GM21390 (cell line): ENCODE results near the gene FOSB.

Source experiments
- ATAC-seq: cut with Tn5 transposase; IDR thresholded peaks from one replicate; pipeline ENCODE4 v1.9.1; 2021; ENCODE audit not compliant: unreplicated experiment

Gene FOSB

GRCh38 chr19:45478454-45479238 lies 10.8 kb downstream of the FOSB start:
- peak; percentile 79 for ATAC-seq

GRCh38 chr19:45483033-45483432 lies 15.2 kb downstream of the FOSB start:
- ATAC-seq = no peak

DNA sequence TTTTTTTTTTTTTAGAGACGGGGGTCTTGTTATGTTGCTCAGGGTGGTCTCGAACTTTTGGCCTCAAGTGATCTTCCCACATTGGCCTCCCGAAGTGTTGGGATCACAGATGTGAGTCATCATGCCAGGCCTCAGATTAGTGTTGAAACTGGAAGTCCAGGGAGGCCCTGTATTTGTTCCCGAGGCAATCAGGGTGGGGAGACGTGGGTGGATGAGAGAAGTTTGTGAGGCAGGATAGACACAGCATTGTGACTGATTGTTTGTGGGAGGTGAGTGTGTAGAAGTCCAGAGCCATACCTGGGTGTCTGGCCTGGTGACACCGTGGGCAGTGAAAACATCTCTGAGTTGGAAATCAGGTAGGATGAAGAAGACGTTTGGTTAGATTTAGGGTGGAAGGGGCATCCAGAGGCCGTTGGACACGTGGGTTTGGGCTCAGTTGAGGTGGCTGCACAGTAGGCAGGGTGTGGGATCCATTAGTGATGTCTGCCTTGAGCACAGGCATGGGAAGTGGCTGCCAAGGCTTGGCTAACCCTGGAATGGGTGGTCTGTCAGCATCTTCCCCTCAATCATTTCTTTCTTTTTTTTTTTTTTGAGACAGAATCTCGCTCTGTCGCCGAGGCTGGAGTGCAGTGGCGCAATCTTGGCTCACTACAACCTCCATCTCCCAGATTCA lies 16.6 kb downstream of the FOSB start:
- ATAC-seq = no peak

GRCh38 chr19:45485305-45486077 lies 17.7 kb downstream of the FOSB start:
- ATAC-seq = peak; percentile 96

GRCh38 chr19:45488708-45489107 lies 20.9 kb downstream of the FOSB start:
- no peak for ATAC-seq

GRCh38 chr19:45489216-45489855 lies 21.5 kb downstream of the FOSB start:
- no peak for ATAC-seq

- no peak for ATAC-seq
These were observed 24.4 kb downstream of the FOSB start for GRCh38 chr19:45492137-45492626.

DNA sequence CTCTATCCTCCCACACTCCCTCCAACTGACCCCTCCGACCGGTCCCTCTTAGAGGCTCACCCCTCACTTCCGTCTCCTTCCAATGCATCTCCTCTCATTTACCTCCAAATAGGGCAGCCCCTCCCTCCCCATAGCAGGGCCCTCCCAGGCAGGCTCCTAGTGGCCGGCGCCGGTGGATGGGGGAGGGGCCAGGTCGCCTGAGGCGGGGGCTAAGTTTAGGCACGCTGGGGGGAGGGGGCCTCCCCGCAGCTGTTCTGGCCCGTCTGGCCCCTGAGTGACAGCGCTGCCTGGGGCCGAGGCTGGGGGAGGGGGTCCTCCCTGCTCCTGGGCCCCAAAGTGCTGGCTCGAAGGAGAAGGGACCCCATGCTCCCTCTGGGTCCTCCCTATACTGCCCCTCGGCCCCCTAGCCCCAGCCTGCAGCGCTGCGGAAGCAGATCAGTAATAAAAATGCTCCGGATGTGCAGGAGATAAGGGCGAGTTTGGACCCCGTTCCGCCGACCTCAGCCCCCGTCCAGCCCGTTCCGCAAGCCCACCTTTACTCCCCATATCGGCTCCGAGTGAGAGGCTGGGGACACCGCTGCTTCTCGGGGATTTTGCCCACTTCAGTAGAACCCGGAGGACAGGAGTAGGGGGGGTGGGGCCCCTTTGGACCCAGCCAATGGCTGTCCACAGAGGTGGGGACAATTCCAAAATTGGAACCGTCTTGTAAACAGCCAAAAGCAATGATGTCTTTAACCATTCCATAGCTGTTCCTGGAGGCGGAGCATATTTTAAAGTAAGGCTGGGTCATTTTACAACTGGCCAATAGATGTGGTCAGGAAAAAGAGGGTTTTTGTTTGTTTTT lies 25.1 kb downstream of the FOSB start:
- ATAC-seq = no peak

DNA sequence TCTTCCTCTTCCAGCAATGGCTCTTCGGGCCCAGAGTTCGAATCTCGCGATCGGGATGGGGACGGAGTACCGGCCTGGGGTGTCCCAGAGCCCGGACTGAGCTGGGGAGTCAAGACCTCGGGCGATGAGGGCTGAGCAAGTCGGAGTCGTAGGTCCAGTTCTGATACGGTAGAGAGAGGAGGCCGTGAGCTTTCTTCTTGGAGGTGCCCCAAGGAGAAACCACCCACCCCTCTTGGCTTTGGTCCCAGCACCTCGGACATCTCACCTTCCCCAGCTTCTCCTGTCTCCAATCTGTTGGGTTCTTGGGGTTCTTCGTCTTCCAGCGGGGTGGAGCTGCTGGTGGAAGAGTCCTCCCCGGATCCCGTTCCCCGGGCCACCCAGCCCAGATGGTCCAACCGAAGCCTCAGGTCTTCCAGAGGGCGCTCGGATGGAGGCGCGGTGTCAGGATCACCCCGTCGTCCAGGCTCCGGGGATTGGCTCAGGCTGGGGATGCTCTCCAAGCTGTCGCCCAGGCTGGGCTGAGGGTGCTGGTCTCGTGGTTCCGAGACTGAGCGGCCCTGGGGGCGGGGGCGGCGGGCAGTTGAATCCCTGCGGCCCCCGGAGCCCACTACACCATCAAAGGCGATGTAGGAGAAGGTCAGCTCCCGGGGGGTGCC lies 26.6 kb downstream of the FOSB start:
- ATAC-seq = no peak

GRCh38 chr19:45495178-45495577 lies 27.4 kb downstream of the FOSB start:
- no peak for ATAC-seq

GRCh38 chr19:45496349-45496953 lies 28.7 kb downstream of the FOSB start:
- no peak for ATAC-seq

DNA sequence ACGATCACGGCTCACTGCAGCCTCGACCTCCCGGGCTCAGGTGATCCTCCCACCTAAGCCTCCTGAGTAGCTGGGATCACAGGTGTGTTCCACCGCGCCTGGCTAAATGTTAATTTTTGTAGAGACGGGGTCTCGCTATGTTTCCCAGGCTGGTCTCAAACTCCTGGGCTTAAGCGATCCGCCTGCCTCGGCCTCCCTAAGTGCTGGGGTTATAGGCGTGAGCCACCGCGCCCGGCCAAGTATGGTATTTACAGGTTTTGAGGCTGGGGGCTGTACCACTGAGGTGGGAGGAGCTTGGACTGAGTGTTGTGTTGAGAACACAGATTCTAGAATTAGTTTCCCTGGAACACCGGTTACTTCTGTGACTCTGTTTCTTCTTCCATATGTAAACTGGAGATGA lies 30.0 kb downstream of the FOSB start:
- no peak for ATAC-seq

- no peak for ATAC-seq
These were observed 30.8 kb downstream of the FOSB start, which contains the start of gene PPM1N for GRCh38 chr19:45498411-45499195. Gene PPM1N, plus strand, starts transcription at chr19:45498443. Its CDS starts 30 bp downstream, at chr19:45498473.

- no peak for ATAC-seq
These were observed 31.7 kb downstream of the FOSB start for GRCh38 chr19:45499196-45500180.

DNA sequence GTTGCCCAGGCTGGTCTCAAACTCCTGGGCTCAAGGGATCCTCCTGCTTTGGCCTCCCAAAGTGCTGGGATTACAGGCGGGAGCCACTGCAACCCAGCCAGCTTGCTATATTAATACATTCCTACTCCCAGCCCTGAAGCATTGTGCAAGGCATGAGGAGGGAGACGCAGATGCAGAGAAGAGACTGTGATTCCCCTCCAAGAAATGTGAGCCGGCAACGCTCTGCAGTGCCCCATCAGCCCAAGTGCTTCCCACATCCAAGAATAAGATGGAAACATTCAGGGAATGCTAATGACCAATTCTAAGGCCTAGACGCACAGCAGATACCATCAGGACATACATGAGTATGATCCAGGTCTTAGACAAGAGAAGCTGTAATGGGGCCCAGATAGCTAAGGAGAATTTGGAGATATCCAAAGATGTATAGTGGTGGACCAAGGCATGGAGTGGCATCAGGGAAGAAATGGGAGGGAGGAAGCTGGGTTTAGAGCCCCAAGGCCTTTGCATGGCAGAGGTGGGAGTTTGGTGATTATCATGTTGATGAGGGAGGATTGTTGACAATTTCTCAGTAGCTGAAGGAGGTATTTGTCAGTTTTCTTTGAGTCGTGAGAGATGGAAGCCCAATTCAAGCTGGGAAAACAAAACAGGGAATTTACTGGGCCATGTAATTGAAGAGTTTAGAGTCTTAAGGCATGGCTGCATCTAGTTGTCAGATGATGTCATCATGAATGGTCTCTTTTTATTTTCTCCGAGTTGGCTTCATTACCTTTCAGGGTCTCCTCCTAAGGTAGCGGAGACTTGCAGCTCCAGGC lies 33.3 kb downstream of the FOSB start:
- no peak for ATAC-seq

DNA sequence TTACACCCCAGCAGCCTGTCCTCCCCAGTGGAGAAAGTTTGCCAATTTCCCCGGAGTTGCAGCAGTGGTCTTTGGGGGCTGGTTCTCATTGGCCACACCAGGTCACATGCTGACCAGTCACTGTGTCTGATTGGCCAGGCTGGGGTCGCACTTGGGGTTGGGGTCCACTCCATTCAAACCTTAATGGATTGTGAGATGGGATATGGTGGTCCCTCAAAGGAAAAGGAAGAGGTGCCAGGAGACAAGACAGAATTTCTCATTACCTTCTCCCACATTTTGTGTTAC lies 33.9 kb downstream of the FOSB start:
- no peak for ATAC-seq

GRCh38 chr19:45502111-45502510 lies 34.3 kb downstream of the FOSB start:
- ATAC-seq = no peak
